ENCODE measurements around the gene FMNL2. TPM values are rescaled to one million over a fixed set of nuclear protein-coding genes. Genes with fewer than 3 reads are reported as not detected.

The FMNL2 gene
- total RNA-seq, 1 experiment from 2014 or later = 33.6 TPM

- DNase-seq (ENCODE audit: low read depth, low spot score) (no peak), ATAC-seq (no peak)
- no TSS peak for BruUV-seq (replicated peaks)
- no peaks in the 10 kb centered on the region for H3K9me3 ChIP-seq (ENCODE audit: control insufficient read depth, insufficient read depth, low read depth, low read length)
- no peak for TF ChIP-seq POLR2AphosphoS5 (IDR thresholded peaks at IDR 0.05; ENCODE audit: low read depth, low read length)
- no peak for TF ChIP-seq TCF7L2 (IDR thresholded peaks at IDR 0.05; ENCODE audit: low read depth, low read length)
- TF ChIP-seq SIN3A (IDR thresholded peaks at IDR 0.05; ENCODE audit: borderline replicate concordance, insufficient read depth, low read depth, low read length) = no peak
- no peak for TF ChIP-seq CTCF (IDR thresholded peaks at IDR 0.05)
- no peak for TF ChIP-seq REST (IDR thresholded peaks at IDR 0.05; ENCODE audit: insufficient read depth in 1 of 2, low read depth in 2 of 2, low read length in 1 of 2)
- intact Hi-C loops (cut with micrococcal nuclease; ENCODE audit: unreplicated experiment) = no loop called here
- ChIA-PET CTCF (no interaction called here), POLR2A (no interaction called here)
- in situ Hi-C loops (cut with HindIII; ENCODE audit: low pct_unique_long_range_greater_than_20kb, low sequenced_read_pairs) = no loop called here
- H3K27me3 ChIP-seq (ENCODE audit: control insufficient read depth, insufficient read depth, low read length) = no peaks in the 10 kb centered on the region
- no peak overlapping the region for H3K27ac ChIP-seq (ENCODE audit: low read length)
- H3K4me1 ChIP-seq (ENCODE audit: control insufficient read depth, insufficient read depth, low read length) = no peaks in the 10 kb centered on the region; the same call in 1 of the 2 replicates
- no peak overlapping the region for H3K4me3 ChIP-seq (ENCODE audit: low read depth in 2 of 2, low read length in 2 of 2)
- H3K36me3 ChIP-seq (ENCODE audit: control insufficient read depth, insufficient read depth, low read length) = no peaks in the 10 kb centered on the region
Measured at GRCh38 chr2:152440049-152440448, 105.1 kb downstream of the FMNL2 start.

- H3K4me3 ChIP-seq (ENCODE audit: low read depth in 2 of 2, low read length in 2 of 2) = no peak overlapping the region
- intact Hi-C loops (cut with micrococcal nuclease; ENCODE audit: unreplicated experiment) = no loop called here
- in situ Hi-C loops (cut with HindIII; ENCODE audit: low pct_unique_long_range_greater_than_20kb, low sequenced_read_pairs) = no loop called here
- H3K4me1 ChIP-seq (ENCODE audit: control insufficient read depth, insufficient read depth, low read length) = peaks cover under 1% of the 10 kb centered on the region; the same call in 1 of the 2 replicates
- DNase-seq (ENCODE audit: low read depth, low spot score) = no peak
- H3K27me3 ChIP-seq (ENCODE audit: control insufficient read depth, insufficient read depth, low read length) = no peaks in the 10 kb centered on the region
- no peak overlapping the region for H3K27ac ChIP-seq (ENCODE audit: low read length)
- H3K36me3 ChIP-seq (ENCODE audit: control insufficient read depth, insufficient read depth, low read length) = no peaks in the 10 kb centered on the region
- no TSS peak for BruUV-seq (replicated peaks)
- H3K9me3 ChIP-seq (ENCODE audit: control insufficient read depth, insufficient read depth, low read depth, low read length) = no peaks in the 10 kb centered on the region
- no peak for ATAC-seq
- TF ChIP-seq REST (IDR thresholded peaks at IDR 0.05; ENCODE audit: insufficient read depth in 1 of 2, low read depth in 2 of 2, low read length in 1 of 2) (no peak), CTCF (IDR thresholded peaks at IDR 0.05) (no peak), POLR2AphosphoS5 (IDR thresholded peaks at IDR 0.05; ENCODE audit: low read depth, low read length) (no peak), TCF7L2 (IDR thresholded peaks at IDR 0.05; ENCODE audit: low read depth, low read length) (no peak), SIN3A (IDR thresholded peaks at IDR 0.05; ENCODE audit: borderline replicate concordance, insufficient read depth, low read depth, low read length) (no peak)
- CTCF ChIA-PET = no interaction called here
- POLR2A ChIA-PET = no interaction called here
Measured at GRCh38 chr2:152440460-152440859, 105.5 kb downstream of the FMNL2 start.

Data from Panc1 (cell line).